ENCODE measurements around the gene WDR33.

GRCh38 chr2:127769587-127769986 is 41.4 kb downstream of the WDR33 start:
- TF ChIP-seq, protein P1, sequence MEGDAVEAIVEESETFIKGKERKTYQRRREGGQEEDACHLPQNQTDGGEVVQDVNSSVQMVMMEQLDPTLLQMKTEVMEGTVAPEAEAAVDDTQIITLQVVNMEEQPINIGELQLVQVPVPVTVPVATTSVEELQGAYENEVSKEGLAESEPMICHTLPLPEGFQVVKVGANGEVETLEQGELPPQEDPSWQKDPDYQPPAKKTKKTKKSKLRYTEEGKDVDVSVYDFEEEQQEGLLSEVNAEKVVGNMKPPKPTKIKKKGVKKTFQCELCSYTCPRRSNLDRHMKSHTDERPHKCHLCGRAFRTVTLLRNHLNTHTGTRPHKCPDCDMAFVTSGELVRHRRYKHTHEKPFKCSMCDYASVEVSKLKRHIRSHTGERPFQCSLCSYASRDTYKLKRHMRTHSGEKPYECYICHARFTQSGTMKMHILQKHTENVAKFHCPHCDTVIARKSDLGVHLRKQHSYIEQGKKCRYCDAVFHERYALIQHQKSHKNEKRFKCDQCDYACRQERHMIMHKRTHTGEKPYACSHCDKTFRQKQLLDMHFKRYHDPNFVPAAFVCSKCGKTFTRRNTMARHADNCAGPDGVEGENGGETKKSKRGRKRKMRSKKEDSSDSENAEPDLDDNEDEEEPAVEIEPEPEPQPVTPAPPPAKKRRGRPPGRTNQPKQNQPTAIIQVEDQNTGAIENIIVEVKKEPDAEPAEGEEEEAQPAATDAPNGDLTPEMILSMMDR (IDR thresholded peaks at IDR 0.05): no peak
- no peak for TF ChIP-seq POLR2AphosphoS5 (IDR thresholded peaks at IDR 0.05)
- no peak for TF ChIP-seq POLR2A (IDR thresholded peaks at IDR 0.05)
